HL-60 (cell line): ENCODE results near the gene SEC23IP.
A peak's percentile ranks its signal among the peaks of the same experiment; 100 is the strongest.

Source experiments
- DNase-seq, 2 experiments: peaks; one replicate each; pipeline ENCODE4 v3.0.0-alpha.2; 2010 to 2020; ENCODE audit warnings: low read depth in 1 of 2, low spot score in 1 of 2
- H3K27ac ChIP-seq: fragments of 250-450 bp; sonication (Bioruptor Pico); replicated peaks from 2 replicates; pipeline ENCODE4 v1.5.1; 2020; ENCODE audit warnings: mild to moderate bottlenecking, moderate library complexity
- H3K27me3 ChIP-seq: fragments of 250-450 bp; sonication (Bioruptor Pico); 2 replicates; pipeline ENCODE4 v1.5.1; 2021; ENCODE audit warnings: mild to moderate bottlenecking, moderate library complexity; ENCODE audit not compliant: insufficient read depth, poor library complexity, severe bottlenecking
- H3K4me3 ChIP-seq: replicated peaks from 2 replicates; pipeline ENCODE4 v1.5.1; 2011; ENCODE audit warnings: mild to moderate bottlenecking, control low read depth, low read length; ENCODE audit not compliant: insufficient read depth
- CTCF ChIP-seq: IDR thresholded peaks from one replicate; pipeline ENCODE4 v1.5.1; 2011; ENCODE audit warnings: low read length, control low read depth, inconsistent platforms; ENCODE audit not compliant: insufficient read depth
- GABPA ChIP-seq: IDR thresholded peaks from 2 replicates; pipeline ENCODE4 v1.6.1; 2012; ENCODE audit warnings: low read depth
- POLR2AphosphoS5 ChIP-seq: IDR thresholded peaks from 2 replicates; pipeline ENCODE4 v1.6.1; 2012; ENCODE audit warnings: low read depth
- REST ChIP-seq: IDR thresholded peaks from 2 replicates; pipeline ENCODE4 v1.6.1; 2012; ENCODE audit warnings: low read depth; ENCODE audit not compliant: insufficient replicate concordance
- SPI1 ChIP-seq: IDR thresholded peaks from 2 replicates; pipeline ENCODE4 v1.6.1; 2012; ENCODE audit warnings: low read depth, mild to moderate bottlenecking, borderline replicate concordance

The SEC23IP gene

GRCh38 chr10:119893074-119893473 lies 544 bp downstream of the SEC23IP start:
- no peak for TF ChIP-seq REST
- TF ChIP-seq SPI1 = no peak
- no peak for TF ChIP-seq CTCF
- no peak for TF ChIP-seq POLR2AphosphoS5
- no peak for TF ChIP-seq GABPA
- peak overlapping the region; percentile 97 for H3K4me3 ChIP-seq
- DNase-seq = no peak

GRCh38 chr10:119893845-119894427 lies 1.4 kb downstream of the SEC23IP start:
- TF ChIP-seq CTCF (no peak), GABPA (no peak), REST (no peak), POLR2AphosphoS5 (no peak), SPI1 (no peak)
- H3K27me3 ChIP-seq = no peaks in the 10 kb centered on the region
- peak overlapping the region; percentile 15 for H3K4me3 ChIP-seq
- no peak for DNase-seq
- no peak overlapping the region for H3K27ac ChIP-seq

More at GRCh38 chr10:119893074-119893473, 544 bp downstream of the SEC23IP start:
- H3K27ac ChIP-seq = peak overlapping the region; percentile 73
- no peaks in the 10 kb centered on the region for H3K27me3 ChIP-seq

GRCh38 chr10:119896061-119896655 lies 3.6 kb downstream of the SEC23IP start:
- H3K4me3 ChIP-seq = no peak overlapping the region
- peak overlapping the region; percentile 42 for H3K27ac ChIP-seq
- peak; percentile 64 to 71 for DNase-seq

More at GRCh38 chr10:119896061-119896655, 3.6 kb downstream of the SEC23IP start:
- H3K27me3 ChIP-seq = no peaks in the 10 kb centered on the region
- TF ChIP-seq POLR2AphosphoS5 (no peak), CTCF (no peak)
